ENCODE results near the gene PEG3. TPM values are rescaled to one million over a fixed set of nuclear protein-coding genes. Genes with fewer than 3 reads are reported as not detected.
"Not testable (repeated sequence)": the region's sequence is repeated elsewhere in the genome, so short reads cannot be mapped to it uniquely, and the experiment has no call there.

Gene PEG3
- total and polyA plus RNA-seq, 2 donors, result 1.3 to 2.5 TPM

GRCh38 chr19:56873493-56873892, 33.0 kb upstream of the PEG3 start:
- no peak overlapping the region for H3K27ac ChIP-seq (ENCODE audit: low read depth in 1 of 2, low read length in 1 of 2)
- H3K9me3 ChIP-seq (ENCODE audit: control insufficient read depth in 2 of 2, insufficient read depth in 1 of 2, low read length in 1 of 2), result peaks cover 5 to 28% of the 10 kb centered on the region in 2 donors
- H3K27me3 ChIP-seq (ENCODE audit: control insufficient read depth in 2 of 2, insufficient read depth in 1 of 2, low read length in 1 of 2), result no peaks in the 10 kb centered on the region
- no peaks in the 10 kb centered on the region for H3K36me3 ChIP-seq (ENCODE audit: control insufficient read depth in 2 of 2, insufficient read depth in 2 of 2, low read length in 1 of 2)
- H3K4me3 ChIP-seq (ENCODE audit: low read length in 2 of 2), result no peak overlapping the region
- DNase-seq (ENCODE audit: low read depth in 6 of 9, low spot score in 9 of 9), result no peak
- H3K4me1 ChIP-seq (ENCODE audit: control insufficient read depth in 2 of 2, insufficient read depth in 2 of 2, low read length in 2 of 2), result no peaks in the 10 kb centered on the region
- 83% methylated on average over 5 of the region's 5 CpGs for WGBS

DNA sequence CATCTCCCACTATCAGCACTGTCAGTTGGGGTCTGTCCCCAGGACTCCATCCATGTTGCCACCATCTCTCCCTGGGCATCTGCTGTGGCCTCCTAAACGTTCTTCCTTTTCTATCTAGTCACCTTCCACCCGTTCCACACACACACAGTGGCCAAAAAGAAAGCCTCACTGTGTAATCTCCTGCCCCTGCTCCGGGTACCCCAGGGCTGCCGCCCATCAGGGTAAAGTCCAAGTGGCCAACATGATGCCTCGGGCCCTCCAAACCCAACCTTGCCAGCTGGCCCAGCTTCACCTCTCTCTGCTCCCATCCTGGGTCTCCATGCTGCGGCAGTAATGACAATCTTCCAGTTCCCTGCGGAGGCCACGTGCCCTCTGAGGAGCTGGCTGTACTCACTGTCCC, 29.4 kb upstream of the PEG3 start:
- Histone ChIP-seq H3K27me3 (ENCODE audit: control insufficient read depth in 2 of 2, insufficient read depth in 1 of 2, low read length in 1 of 2) (no peaks in the 10 kb centered on the region), H3K4me1 (ENCODE audit: control insufficient read depth in 2 of 2, insufficient read depth in 2 of 2, low read length in 2 of 2) (no peaks in the 10 kb centered on the region), H3K9me3 (ENCODE audit: control insufficient read depth in 2 of 2, insufficient read depth in 1 of 2, low read length in 1 of 2) (peaks cover 4 to 18% of the 10 kb centered on the region in 2 donors), H3K36me3 (ENCODE audit: control insufficient read depth in 2 of 2, insufficient read depth in 2 of 2, low read length in 1 of 2) (no peaks in the 10 kb centered on the region), H3K27ac (ENCODE audit: low read depth in 1 of 2, low read length in 1 of 2) (no peak overlapping the region), H3K4me3 (ENCODE audit: low read length in 2 of 2) (no peak overlapping the region)
- WGBS, result 88% methylated on average over 8 of the region's 8 CpGs
- no peak for DNase-seq (ENCODE audit: low read depth in 6 of 9, low spot score in 9 of 9)

- no peak overlapping the region for H3K4me3 ChIP-seq (ENCODE audit: low read length in 2 of 2)
- DNase-seq (ENCODE audit: low read depth in 6 of 9, low spot score in 9 of 9), result no peak
- H3K36me3 ChIP-seq (ENCODE audit: control insufficient read depth in 2 of 2, insufficient read depth in 2 of 2, low read length in 1 of 2), result no peaks in the 10 kb centered on the region
- WGBS, result 99% methylated on average over 1 of the region's 1 CpG
- peaks cover 9 to 21% of the 10 kb centered on the region in 2 donors for H3K9me3 ChIP-seq (ENCODE audit: control insufficient read depth in 2 of 2, insufficient read depth in 1 of 2, low read length in 1 of 2)
- H3K4me1 ChIP-seq (ENCODE audit: control insufficient read depth in 2 of 2, insufficient read depth in 2 of 2, low read length in 2 of 2), result no peaks in the 10 kb centered on the region
- H3K27ac ChIP-seq (ENCODE audit: low read depth in 1 of 2, low read length in 1 of 2), result no peak overlapping the region
- no peaks in the 10 kb centered on the region for H3K27me3 ChIP-seq (ENCODE audit: control insufficient read depth in 2 of 2, insufficient read depth in 1 of 2, low read length in 1 of 2)
Measured at GRCh38 chr19:56868446-56868845, 27.9 kb upstream of the PEG3 start.

DNA sequence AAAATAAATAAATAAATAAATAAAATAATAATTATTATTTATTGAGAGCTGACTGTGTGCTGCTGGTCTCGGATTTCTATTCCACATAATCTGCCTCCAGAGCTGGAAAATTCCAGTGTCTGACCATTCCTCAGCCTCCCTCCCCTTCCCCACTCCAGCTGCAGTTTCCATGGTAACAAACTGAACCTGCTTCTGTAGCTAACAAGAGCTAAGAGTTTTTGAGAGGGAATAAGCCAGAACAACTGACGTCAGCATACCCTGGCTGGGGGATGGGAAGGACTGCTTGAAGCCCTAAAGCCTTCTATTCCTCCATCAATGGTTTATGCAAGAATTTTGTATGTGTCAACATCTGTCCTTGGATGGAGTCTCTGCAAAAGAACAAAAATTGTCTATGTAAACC, 26.0 kb upstream of the PEG3 start:
- Histone ChIP-seq H3K27me3 (ENCODE audit: control insufficient read depth in 2 of 2, insufficient read depth in 1 of 2, low read length in 1 of 2) (no peaks in the 10 kb centered on the region), H3K4me1 (ENCODE audit: control insufficient read depth in 2 of 2, insufficient read depth in 2 of 2, low read length in 2 of 2) (no peaks in the 10 kb centered on the region), H3K36me3 (ENCODE audit: control insufficient read depth in 2 of 2, insufficient read depth in 2 of 2, low read length in 1 of 2) (no peaks in the 10 kb centered on the region), H3K4me3 (ENCODE audit: low read length in 2 of 2) (no peak overlapping the region), H3K9me3 (ENCODE audit: control insufficient read depth in 2 of 2, insufficient read depth in 1 of 2, low read length in 1 of 2) (peaks cover 7 to 13% of the 10 kb centered on the region in 2 donors), H3K27ac (ENCODE audit: low read depth in 1 of 2, low read length in 1 of 2) (no peak overlapping the region)
- DNase-seq (ENCODE audit: low read depth in 6 of 9, low spot score in 9 of 9), result no peak
- 59% methylated on average over 2 of the region's 2 CpGs for WGBS

GRCh38 chr19:56864443-56865125, 24.1 kb upstream of the PEG3 start:
- Histone ChIP-seq H3K4me3 (ENCODE audit: low read length in 2 of 2) (no peak overlapping the region), H3K4me1 (ENCODE audit: control insufficient read depth in 2 of 2, insufficient read depth in 2 of 2, low read length in 2 of 2) (no peaks in the 10 kb centered on the region), H3K36me3 (ENCODE audit: control insufficient read depth in 2 of 2, insufficient read depth in 2 of 2, low read length in 1 of 2) (no peaks in the 10 kb centered on the region), H3K27me3 (ENCODE audit: control insufficient read depth in 2 of 2, insufficient read depth in 1 of 2, low read length in 1 of 2) (no peaks in the 10 kb centered on the region), H3K27ac (ENCODE audit: low read depth in 1 of 2, low read length in 1 of 2) (no peak overlapping the region), H3K9me3 (ENCODE audit: control insufficient read depth in 2 of 2, insufficient read depth in 1 of 2, low read length in 1 of 2) (peaks cover 7 to 8% of the 10 kb centered on the region in 2 donors)
- 52% methylated on average over 50 of the region's 50 CpGs for WGBS
- no peak for DNase-seq (ENCODE audit: low read depth in 6 of 9, low spot score in 9 of 9)

GRCh38 chr19:56862741-56863140, 22.2 kb upstream of the PEG3 start:
- Histone ChIP-seq H3K4me1 (ENCODE audit: control insufficient read depth in 2 of 2, insufficient read depth in 2 of 2, low read length in 2 of 2) (no peaks in the 10 kb centered on the region), H3K4me3 (ENCODE audit: low read length in 2 of 2) (no peak overlapping the region), H3K9me3 (ENCODE audit: control insufficient read depth in 2 of 2, insufficient read depth in 1 of 2, low read length in 1 of 2) (peaks cover 5 to 8% of the 10 kb centered on the region in 2 donors), H3K27ac (ENCODE audit: low read depth in 1 of 2, low read length in 1 of 2) (no peak overlapping the region), H3K27me3 (ENCODE audit: control insufficient read depth in 2 of 2, insufficient read depth in 1 of 2, low read length in 1 of 2) (no peaks in the 10 kb centered on the region), H3K36me3 (ENCODE audit: control insufficient read depth in 2 of 2, insufficient read depth in 2 of 2, low read length in 1 of 2) (no peaks in the 10 kb centered on the region)
- WGBS, result 96% methylated on average over 4 of the region's 4 CpGs
- no peak for DNase-seq (ENCODE audit: low read depth in 6 of 9, low spot score in 9 of 9)

- not testable (repeated sequence) for H3K36me3 ChIP-seq (ENCODE audit: control insufficient read depth in 2 of 2, insufficient read depth in 2 of 2, low read length in 1 of 2); H3K4me3 ChIP-seq (ENCODE audit: low read length in 2 of 2); H3K9me3 ChIP-seq (ENCODE audit: control insufficient read depth in 2 of 2, insufficient read depth in 1 of 2, low read length in 1 of 2); H3K27me3 ChIP-seq (ENCODE audit: control insufficient read depth in 2 of 2, insufficient read depth in 1 of 2, low read length in 1 of 2); DNase-seq (ENCODE audit: low read depth in 6 of 9, low spot score in 9 of 9); H3K27ac ChIP-seq (ENCODE audit: low read depth in 1 of 2, low read length in 1 of 2); H3K4me1 ChIP-seq (ENCODE audit: control insufficient read depth in 2 of 2, insufficient read depth in 2 of 2, low read length in 2 of 2)
- WGBS, result 92% methylated on average over 10 of the region's 10 CpGs
Measured at GRCh38 chr19:56860409-56860808, 19.9 kb upstream of the PEG3 start.

- Histone ChIP-seq H3K36me3 (ENCODE audit: control insufficient read depth in 2 of 2, insufficient read depth in 2 of 2, low read length in 1 of 2) (no peaks in the 10 kb centered on the region), H3K27me3 (ENCODE audit: control insufficient read depth in 2 of 2, insufficient read depth in 1 of 2, low read length in 1 of 2) (no peaks in the 10 kb centered on the region), H3K4me1 (ENCODE audit: control insufficient read depth in 2 of 2, insufficient read depth in 2 of 2, low read length in 2 of 2) (no peaks in the 10 kb centered on the region), H3K9me3 (ENCODE audit: control insufficient read depth in 2 of 2, insufficient read depth in 1 of 2, low read length in 1 of 2) (no peaks in the 10 kb centered on the region), H3K4me3 (ENCODE audit: low read length in 2 of 2) (no peak overlapping the region), H3K27ac (ENCODE audit: low read depth in 1 of 2, low read length in 1 of 2) (no peak overlapping the region)
- 93% methylated on average over 4 of the region's 4 CpGs for WGBS
- DNase-seq (ENCODE audit: low read depth in 6 of 9, low spot score in 9 of 9), result no peak
Measured at GRCh38 chr19:56858026-56858425, 17.5 kb upstream of the PEG3 start.

GRCh38 chr19:56856822-56857221, 16.3 kb upstream of the PEG3 start:
- WGBS, result 96% methylated on average over 3 of the region's 3 CpGs
- no peaks in the 10 kb centered on the region for H3K4me1 ChIP-seq (ENCODE audit: control insufficient read depth in 2 of 2, insufficient read depth in 2 of 2, low read length in 2 of 2)
- no peak overlapping the region for H3K27ac ChIP-seq (ENCODE audit: low read depth in 1 of 2, low read length in 1 of 2)
- H3K4me3 ChIP-seq (ENCODE audit: low read length in 2 of 2), result no peak overlapping the region
- H3K36me3 ChIP-seq (ENCODE audit: control insufficient read depth in 2 of 2, insufficient read depth in 2 of 2, low read length in 1 of 2), result no peaks in the 10 kb centered on the region
- DNase-seq (ENCODE audit: low read depth in 6 of 9, low spot score in 9 of 9), result no peak
- H3K9me3 ChIP-seq (ENCODE audit: control insufficient read depth in 2 of 2, insufficient read depth in 1 of 2, low read length in 1 of 2), result no peaks in the 10 kb centered on the region
- no peaks in the 10 kb centered on the region for H3K27me3 ChIP-seq (ENCODE audit: control insufficient read depth in 2 of 2, insufficient read depth in 1 of 2, low read length in 1 of 2)

Data from thymus (tissue), 11 donors.